ENCODE results near the gene DPAGT1. TPM values are rescaled to one million over a fixed set of nuclear protein-coding genes. Genes with fewer than 3 reads are reported as not detected.

The DPAGT1 gene
- total RNA-seq, 1 donor from 2014 or later = 44.4 TPM

- Mint-ChIP-seq H3K9me3 (ENCODE audit: unreplicated experiment) (no peaks in the 10 kb centered on the region), H3K27ac (ENCODE audit: unreplicated experiment) (peak overlapping the region; percentile 100), H3K4me3 (ENCODE audit: unreplicated experiment) (peak overlapping the region; percentile 97), H3K4me1 (ENCODE audit: unreplicated experiment) (peaks cover 37% of the 10 kb centered on the region), H3K36me3 (ENCODE audit: unreplicated experiment) (peaks cover 19% of the 10 kb centered on the region), H3K27me3 (ENCODE audit: unreplicated experiment) (no peaks in the 10 kb centered on the region)
- DNase-seq (ENCODE audit: extremely low spot score, unreplicated experiment) = no peak
- TF ChIP-seq CTCF (IDR thresholded peaks at IDR 0.05) = peak; percentile 60
These were observed 1.2 kb downstream of the DPAGT1 start for GRCh38 chr11:119100246-119100970.

- DNase-seq (ENCODE audit: extremely low spot score, unreplicated experiment) = no peak
- Mint-ChIP-seq H3K27ac (ENCODE audit: unreplicated experiment) (peak overlapping the region; percentile 100), H3K4me3 (ENCODE audit: unreplicated experiment) (no peak overlapping the region)
These were observed 1.9 kb downstream of the DPAGT1 start for GRCh38 chr11:119099711-119100110.

GRCh38 chr11:119095066-119095880 lies 6.4 kb downstream of the DPAGT1 start:
- TF ChIP-seq CTCF (IDR thresholded peaks at IDR 0.05) = peak; percentile 19
- H3K4me3 Mint-ChIP-seq (ENCODE audit: unreplicated experiment) = peak overlapping the region; percentile 86
- peak overlapping the region; percentile 93 for H3K27ac Mint-ChIP-seq (ENCODE audit: unreplicated experiment)
- DNase-seq (ENCODE audit: extremely low spot score, unreplicated experiment) = peak; percentile 99
- H3K36me3 Mint-ChIP-seq (ENCODE audit: unreplicated experiment) = peaks cover 19% of the 10 kb centered on the region
- no peaks in the 10 kb centered on the region for H3K27me3 Mint-ChIP-seq (ENCODE audit: unreplicated experiment)
- peaks cover 35% of the 10 kb centered on the region for H3K4me1 Mint-ChIP-seq (ENCODE audit: unreplicated experiment)
- H3K9me3 Mint-ChIP-seq (ENCODE audit: unreplicated experiment) = no peaks in the 10 kb centered on the region

More at GRCh38 chr11:119099711-119100110, 1.9 kb downstream of the DPAGT1 start:
- Mint-ChIP-seq H3K4me1 (ENCODE audit: unreplicated experiment) (peaks cover 32% of the 10 kb centered on the region), H3K27me3 (ENCODE audit: unreplicated experiment) (no peaks in the 10 kb centered on the region), H3K9me3 (ENCODE audit: unreplicated experiment) (no peaks in the 10 kb centered on the region), H3K36me3 (ENCODE audit: unreplicated experiment) (peaks cover 19% of the 10 kb centered on the region)
- TF ChIP-seq CTCF (IDR thresholded peaks at IDR 0.05) = no peak

GRCh38 chr11:119094816-119095065 lies 6.9 kb downstream of the DPAGT1 start:
- peak overlapping the region; percentile 93 for H3K27ac Mint-ChIP-seq (ENCODE audit: unreplicated experiment)
- H3K36me3 Mint-ChIP-seq (ENCODE audit: unreplicated experiment) = peaks cover 19% of the 10 kb centered on the region
- H3K9me3 Mint-ChIP-seq (ENCODE audit: unreplicated experiment) = no peaks in the 10 kb centered on the region
- peak overlapping the region; percentile 86 for H3K4me3 Mint-ChIP-seq (ENCODE audit: unreplicated experiment)
- peak; percentile 94 for DNase-seq (ENCODE audit: extremely low spot score, unreplicated experiment)
- TF ChIP-seq CTCF (IDR thresholded peaks at IDR 0.05) = peak; percentile 74
- no peaks in the 10 kb centered on the region for H3K27me3 Mint-ChIP-seq (ENCODE audit: unreplicated experiment)
- peaks cover 30% of the 10 kb centered on the region for H3K4me1 Mint-ChIP-seq (ENCODE audit: unreplicated experiment)
